GM21423 (cell line): Measurements from ENCODE around the gene FGFR2.

Experiments used
- ATAC-seq: cut with Tn5 transposase; IDR thresholded peaks from one replicate; pipeline ENCODE4 v1.9.1; 2021; ENCODE audit warnings: mild to moderate bottlenecking, moderate library complexity; ENCODE audit not compliant: unreplicated experiment

The FGFR2 gene

DNA sequence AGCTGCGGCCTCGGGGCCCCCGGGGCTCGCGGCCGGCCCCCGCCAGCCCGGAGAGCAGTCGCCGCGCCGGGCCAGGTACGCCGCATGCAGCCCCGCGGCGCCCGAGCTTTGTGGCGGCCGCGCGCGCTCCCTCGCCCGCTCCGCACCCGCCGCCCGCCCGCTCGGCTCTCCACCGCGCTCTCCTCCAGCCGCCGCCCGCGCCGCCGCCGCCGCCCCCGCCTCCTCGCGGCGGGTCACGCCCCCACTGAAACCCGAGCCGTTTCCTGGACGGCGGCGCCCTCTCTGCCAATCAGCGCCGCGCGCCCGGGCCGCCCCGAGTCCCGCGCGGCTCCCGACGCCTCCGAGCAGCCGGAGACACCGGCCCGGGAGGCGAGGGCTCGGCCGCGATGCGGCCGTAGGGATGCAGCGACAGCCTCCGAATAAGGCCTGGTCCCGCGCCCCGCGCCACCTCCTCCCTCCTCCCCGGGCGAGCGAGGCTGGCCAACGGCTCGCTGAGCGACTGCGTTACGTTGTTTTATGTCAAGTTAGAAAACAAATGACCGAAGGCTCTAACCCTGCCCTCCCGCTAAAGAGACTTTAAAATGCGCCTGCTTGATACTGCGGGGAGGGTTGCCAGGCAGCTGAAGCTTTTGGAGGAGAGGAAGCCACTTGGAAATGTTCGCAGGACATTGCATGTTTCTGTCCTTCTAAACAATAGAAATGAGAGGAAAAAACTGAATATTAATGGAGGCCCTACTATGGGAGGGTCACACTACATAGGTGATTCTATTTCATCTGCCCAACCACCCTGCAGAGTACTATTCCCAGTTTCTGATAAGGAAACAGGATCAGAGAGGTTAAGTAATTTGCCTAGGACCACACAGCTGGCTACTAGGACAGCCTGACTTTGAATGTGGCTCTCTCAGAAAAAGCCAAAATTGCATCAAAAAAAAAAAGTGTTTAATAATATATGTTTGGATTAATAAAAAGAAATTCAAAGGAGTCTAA, at the start of gene FGFR2:
Gene FGFR2 (minus strand): TSS at position 182 of the 987 bp plus-strand sequence. CDS start 4,627 bp downstream, outside the sequence.
- peak; percentile 97 for ATAC-seq

GRCh38 chr10:121647401-121647800, 49.2 kb upstream of the FGFR2 start:
- no peak for ATAC-seq

DNA sequence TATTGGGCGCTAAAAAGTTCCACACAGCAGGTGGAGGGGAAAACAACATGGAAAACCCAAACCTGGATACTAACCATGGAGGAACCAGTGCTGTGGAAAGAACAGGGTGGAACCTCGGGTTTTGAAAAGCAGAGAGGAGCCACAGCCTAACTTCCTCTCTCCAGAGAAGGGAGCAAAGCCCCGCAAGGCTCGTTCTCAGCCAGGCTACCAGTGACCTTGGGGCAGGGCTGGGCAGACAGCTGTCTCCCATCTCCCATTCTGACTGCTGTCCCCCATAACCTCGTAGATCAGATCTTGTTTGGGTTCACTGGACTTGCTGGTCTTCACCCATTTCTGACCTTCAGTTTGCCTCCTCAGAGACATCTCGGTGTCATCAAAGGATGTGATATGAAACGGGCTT, 47.5 kb upstream of the FGFR2 start:
- no peak for ATAC-seq

DNA sequence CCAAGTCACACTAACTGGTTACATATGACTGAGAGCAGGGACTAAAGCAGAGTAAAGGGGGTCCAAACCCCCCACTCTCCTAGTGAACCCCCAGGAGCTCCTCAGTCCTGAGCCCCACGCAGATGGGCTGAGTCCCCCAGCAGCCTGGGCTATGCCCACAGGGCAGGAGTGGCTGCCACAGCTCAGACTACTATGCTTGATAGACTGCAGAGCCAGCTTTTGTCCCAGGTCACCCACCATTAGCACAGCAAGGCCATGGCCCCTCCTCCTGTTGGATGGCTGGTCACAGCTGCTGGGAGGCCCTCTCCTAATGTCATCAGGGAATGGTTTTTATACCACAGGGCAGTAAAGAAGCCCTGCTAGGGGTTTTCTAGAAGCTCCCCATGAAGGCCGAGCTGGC, 46.3 kb upstream of the FGFR2 start:
- no peak for ATAC-seq

- ATAC-seq, result no peak
These were observed 42.0 kb upstream of the FGFR2 start for GRCh38 chr10:121640266-121640665.

GRCh38 chr10:121639416-121639815, 41.2 kb upstream of the FGFR2 start:
- ATAC-seq, result no peak

GRCh38 chr10:121637437-121637836, 39.2 kb upstream of the FGFR2 start:
- no peak for ATAC-seq

DNA sequence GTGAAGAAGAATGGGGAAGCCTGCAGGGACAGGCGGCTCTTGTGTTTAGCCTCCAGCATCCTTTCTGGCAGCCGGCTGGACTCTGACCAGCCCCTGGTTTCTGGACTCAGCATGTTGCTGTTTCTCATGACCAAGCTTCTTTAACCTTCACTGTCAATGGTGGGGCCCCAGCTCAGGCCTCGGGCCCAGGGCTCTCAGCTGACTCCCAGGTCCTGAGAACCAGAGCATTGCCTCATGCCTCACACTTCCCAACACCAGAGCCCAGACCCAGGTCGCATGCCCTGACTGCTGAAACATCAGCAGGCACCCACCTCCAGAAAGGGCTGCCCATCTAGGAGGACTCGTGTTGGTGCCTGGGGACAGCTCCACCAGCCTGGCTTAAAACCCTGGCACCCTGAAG, 34.8 kb upstream of the FGFR2 start:
- ATAC-seq, result no peak

GRCh38 chr10:121631365-121632029, 33.3 kb upstream of the FGFR2 start:
- no peak for ATAC-seq

DNA sequence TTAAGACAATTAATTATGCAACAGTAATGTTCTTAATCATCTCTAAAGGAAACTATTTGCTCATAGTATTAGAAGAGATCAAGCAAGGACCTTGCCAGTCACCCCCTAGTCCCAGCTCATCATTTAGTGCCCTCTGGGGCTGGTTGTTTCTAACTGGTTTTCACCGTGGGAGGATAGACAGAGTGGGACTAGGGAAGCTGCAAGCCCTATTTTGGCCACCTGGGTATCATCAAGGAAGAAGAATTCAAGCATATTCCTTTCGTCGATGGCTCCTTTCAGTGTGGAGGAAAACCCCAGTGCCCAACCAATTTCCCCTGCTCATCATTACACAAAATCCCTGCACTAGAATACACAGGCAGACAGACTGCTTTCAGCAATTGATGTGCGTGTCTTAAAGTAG, 30.6 kb upstream of the FGFR2 start:
- ATAC-seq, result no peak

DNA sequence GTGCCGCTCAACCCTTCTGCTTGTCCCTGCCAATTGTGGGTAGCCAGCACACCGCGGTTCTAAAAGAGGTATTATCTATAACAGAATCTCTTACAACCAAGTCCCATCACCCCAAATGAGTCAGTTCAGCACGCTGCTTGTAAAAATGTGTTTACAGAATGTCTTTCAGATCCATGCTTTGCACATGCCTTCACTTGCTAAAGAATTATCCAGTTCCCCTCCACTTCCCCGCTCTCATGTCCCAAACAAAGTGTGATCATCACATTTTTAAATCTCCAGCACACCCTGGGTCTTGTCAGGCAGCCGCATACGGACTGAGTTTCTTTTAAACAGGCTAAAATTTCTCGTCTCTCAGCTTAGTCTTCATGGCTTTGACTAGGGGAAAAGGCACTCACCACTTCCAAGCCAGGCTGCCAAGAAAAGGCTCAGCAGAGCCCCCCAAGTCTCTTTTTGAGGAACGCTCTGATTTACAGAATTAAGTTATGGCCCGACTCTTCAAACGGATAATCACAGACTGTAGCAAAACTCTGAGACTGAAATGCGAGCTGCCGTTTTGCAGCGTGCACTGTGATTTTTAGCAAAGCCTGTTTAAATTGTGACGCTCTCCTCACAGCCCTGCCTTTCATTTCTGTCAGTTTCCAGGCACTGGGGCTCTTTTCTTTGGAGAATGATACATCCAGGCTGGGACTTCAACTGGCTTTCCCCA, 29.8 kb upstream of the FGFR2 start:
- ATAC-seq, result no peak

GRCh38 chr10:121624836-121625486, 26.7 kb upstream of the FGFR2 start:
- no peak for ATAC-seq

GRCh38 chr10:121618906-121619305, 20.7 kb upstream of the FGFR2 start:
- ATAC-seq, result no peak

DNA sequence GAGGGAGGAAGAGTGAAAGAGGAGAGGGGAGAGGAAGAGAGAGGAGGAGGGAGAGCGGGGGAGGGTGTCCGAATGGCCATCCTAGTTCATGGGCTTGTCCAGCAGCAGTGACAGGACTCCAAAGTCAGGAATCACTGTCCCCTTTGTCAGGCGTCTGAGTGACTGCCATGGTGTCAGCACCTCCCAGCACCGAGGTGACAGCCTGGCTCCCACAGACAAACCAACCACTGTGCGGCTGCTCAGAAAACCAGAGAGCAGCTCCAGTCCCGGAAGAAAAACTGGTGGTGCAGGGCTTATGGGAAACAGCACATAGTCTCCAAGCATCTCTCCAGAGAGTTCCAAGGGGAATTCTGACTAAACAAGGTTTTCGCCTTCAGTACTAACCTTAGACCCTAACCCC, 18.9 kb upstream of the FGFR2 start:
- no peak for ATAC-seq

GRCh38 chr10:121616291-121616690, 18.0 kb upstream of the FGFR2 start:
- ATAC-seq, result no peak

DNA sequence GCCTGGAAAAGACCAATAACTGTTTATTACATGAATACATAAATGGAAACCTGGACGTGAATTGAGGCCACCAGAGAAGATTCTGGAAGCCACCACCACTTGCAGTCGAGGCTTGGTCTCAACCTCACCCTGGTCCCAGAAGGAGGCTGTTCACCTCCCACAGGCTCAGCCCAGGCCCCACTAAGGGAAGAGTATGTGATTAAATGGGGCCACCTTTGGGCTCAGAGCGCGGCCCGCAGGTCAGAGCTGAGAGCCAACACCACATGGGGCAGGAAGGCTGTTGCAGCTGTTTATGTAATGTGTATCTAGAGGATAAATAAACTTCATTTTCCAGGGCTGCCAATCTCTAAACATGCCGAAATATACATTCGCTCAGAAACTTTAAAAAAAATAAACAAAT, 17.6 kb upstream of the FGFR2 start:
- no peak for ATAC-seq

DNA sequence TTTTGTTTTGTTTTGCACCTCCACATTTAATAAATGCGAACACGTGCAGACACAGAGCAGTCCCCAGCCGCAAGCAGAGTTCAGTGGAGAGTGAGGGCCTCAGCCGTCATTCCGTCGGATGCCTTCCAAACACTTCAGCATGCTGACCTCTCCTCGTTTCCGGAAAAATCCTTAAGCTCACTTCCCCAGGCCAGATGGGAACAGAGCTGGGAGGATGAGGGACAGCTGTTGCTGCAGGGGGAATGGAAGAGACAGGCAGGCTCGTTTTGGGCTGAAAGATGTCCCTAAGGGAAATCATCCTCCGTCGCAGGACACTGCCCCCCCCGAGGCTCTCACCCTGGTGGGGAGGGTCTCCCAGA, 17.2 kb upstream of the FGFR2 start:
- ATAC-seq, result no peak

- no peak for ATAC-seq
These were observed 16.6 kb upstream of the FGFR2 start for GRCh38 chr10:121614613-121615434.

- no peak for ATAC-seq
These were observed 15.2 kb upstream of the FGFR2 start for GRCh38 chr10:121613456-121613855.
